Neutrophil (primary cell): ENCODE measurements around the gene SMIM10L1.

Experiments used
- H3K27ac ChIP-seq: fragments of 200-600 bp; sonication (generic); 2 replicates; pipeline ENCODE4 v1.5.1; 2016; ENCODE audit warnings: mild to moderate bottlenecking, moderate library complexity
- H3K27me3 ChIP-seq: fragments of 200-600 bp; sonication (generic); 2 replicates; pipeline ENCODE4 v1.6.0; 2016; ENCODE audit warnings: mild to moderate bottlenecking
- H3K36me3 ChIP-seq: fragments of 200-600 bp; sonication (generic); 2 replicates; pipeline ENCODE4 v1.5.1; 2017
- H3K4me1 ChIP-seq, 2 experiments: fragments of 200-600 bp in 1 of 2; sonication (generic) in 1 of 2; 1 replicate in 1 of 2; 2 replicates in 1 of 2; pipeline versions ENCODE4 v1.5.1 to v1.6.1; 2013 to 2016; ENCODE audit warnings: low read depth in 1 of 2, low read length in 1 of 2, mild to moderate bottlenecking in 1 of 2, moderate library complexity in 1 of 2; ENCODE audit not compliant: control insufficient read depth in 1 of 2, insufficient read depth in 1 of 2
- H3K4me3 ChIP-seq, 2 experiments: fragments of 200-600 bp in 1 of 2; sonication (generic) in 1 of 2; 1 replicate in 1 of 2; 2 replicates in 1 of 2; pipeline ENCODE4 v1.5.1; 2013 to 2016; ENCODE audit warnings: low read depth in 1 of 2, low read length in 1 of 2, mild to moderate bottlenecking in 1 of 2, moderate library complexity in 1 of 2
- H3K9me3 ChIP-seq: fragments of 200-600 bp; sonication (generic); 2 replicates; pipeline ENCODE4 v1.5.1; 2016
- TF ChIP-seq, protein P1 (sequence below): fragments of 200-600 bp; sonication (generic); IDR thresholded peaks from 2 replicates; pipeline ENCODE4 v1.5.1; 2016; ENCODE audit warnings: antibody characterized with exemption

The SMIM10L1 gene

DNA sequence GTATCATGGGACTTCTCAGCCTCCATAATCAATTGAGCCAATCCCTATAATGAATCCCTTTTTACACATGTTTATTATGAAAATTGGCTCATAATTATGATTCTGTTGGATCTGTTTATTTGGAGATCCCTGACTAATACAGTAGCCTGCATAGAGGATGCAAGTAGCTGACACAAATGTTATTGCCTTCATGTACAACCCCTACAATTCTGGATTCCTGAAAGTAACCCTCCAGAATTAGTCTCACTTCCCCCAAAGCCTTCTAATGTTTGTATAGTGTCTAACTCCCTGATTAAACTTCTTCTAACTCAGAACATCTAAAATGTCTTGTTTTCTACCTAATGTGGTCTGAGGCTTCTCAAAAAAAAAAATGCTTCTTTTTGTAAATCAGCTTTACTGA, 6.6 kb upstream of the SMIM10L1 start:
- no peak overlapping the region for H3K27ac ChIP-seq
- no peaks in the 10 kb centered on the region for H3K27me3 ChIP-seq
- H3K4me1 ChIP-seq, result no peaks in the 10 kb centered on the region
- no peak overlapping the region for H3K4me3 ChIP-seq
- TF ChIP-seq, protein P1, sequence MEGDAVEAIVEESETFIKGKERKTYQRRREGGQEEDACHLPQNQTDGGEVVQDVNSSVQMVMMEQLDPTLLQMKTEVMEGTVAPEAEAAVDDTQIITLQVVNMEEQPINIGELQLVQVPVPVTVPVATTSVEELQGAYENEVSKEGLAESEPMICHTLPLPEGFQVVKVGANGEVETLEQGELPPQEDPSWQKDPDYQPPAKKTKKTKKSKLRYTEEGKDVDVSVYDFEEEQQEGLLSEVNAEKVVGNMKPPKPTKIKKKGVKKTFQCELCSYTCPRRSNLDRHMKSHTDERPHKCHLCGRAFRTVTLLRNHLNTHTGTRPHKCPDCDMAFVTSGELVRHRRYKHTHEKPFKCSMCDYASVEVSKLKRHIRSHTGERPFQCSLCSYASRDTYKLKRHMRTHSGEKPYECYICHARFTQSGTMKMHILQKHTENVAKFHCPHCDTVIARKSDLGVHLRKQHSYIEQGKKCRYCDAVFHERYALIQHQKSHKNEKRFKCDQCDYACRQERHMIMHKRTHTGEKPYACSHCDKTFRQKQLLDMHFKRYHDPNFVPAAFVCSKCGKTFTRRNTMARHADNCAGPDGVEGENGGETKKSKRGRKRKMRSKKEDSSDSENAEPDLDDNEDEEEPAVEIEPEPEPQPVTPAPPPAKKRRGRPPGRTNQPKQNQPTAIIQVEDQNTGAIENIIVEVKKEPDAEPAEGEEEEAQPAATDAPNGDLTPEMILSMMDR, result no peak
- H3K36me3 ChIP-seq, result peaks cover 6% of the 10 kb centered on the region
- no peaks in the 10 kb centered on the region for H3K9me3 ChIP-seq

DNA sequence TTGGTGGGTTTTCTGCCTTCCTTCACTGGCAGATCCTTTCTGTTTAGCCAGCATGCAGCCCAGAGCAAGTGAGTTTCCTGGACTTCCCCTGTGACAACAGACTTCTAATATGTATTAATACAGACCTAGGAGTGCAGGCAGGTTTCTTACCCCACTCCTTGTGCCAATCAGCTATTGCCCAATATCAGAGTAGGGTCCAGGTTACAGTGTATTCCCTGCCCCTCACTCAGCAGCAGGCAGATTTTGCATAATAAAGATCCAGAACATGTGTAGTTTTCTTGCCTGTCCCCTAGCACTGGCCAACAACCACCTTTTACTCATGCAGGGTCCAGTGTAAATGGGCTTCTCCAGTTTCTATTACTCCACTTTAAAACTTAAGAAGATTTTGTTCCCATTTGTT, 4.7 kb upstream of the SMIM10L1 start:
- no peak overlapping the region for H3K27ac ChIP-seq
- H3K36me3 ChIP-seq, result no peaks in the 10 kb centered on the region
- no peaks in the 10 kb centered on the region for H3K27me3 ChIP-seq
- H3K4me1 ChIP-seq, result no peaks in the 10 kb centered on the region
- no peaks in the 10 kb centered on the region for H3K9me3 ChIP-seq
- TF ChIP-seq, protein P1, result no peak
- no peak overlapping the region for H3K4me3 ChIP-seq

DNA sequence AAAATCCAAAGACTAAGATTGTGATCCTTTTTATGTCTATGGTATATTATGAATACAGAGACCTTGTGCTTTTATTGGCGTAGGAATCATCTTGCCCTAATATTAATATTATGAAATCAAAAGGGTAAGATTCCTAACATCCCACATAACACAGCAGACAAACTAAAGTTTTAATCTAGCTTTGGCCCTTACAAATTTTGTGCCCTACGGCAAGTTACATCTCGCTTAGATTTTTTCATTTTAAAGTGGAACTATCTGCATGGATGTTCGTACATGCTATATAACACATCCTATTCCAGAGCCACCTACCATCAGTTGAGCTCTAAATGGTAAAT, 217 bp upstream of the SMIM10L1 start:
- TF ChIP-seq, protein P1, result no peak
- peaks cover 6 to 8% of the 10 kb centered on the region in 2 experiments for H3K4me1 ChIP-seq

DNA sequence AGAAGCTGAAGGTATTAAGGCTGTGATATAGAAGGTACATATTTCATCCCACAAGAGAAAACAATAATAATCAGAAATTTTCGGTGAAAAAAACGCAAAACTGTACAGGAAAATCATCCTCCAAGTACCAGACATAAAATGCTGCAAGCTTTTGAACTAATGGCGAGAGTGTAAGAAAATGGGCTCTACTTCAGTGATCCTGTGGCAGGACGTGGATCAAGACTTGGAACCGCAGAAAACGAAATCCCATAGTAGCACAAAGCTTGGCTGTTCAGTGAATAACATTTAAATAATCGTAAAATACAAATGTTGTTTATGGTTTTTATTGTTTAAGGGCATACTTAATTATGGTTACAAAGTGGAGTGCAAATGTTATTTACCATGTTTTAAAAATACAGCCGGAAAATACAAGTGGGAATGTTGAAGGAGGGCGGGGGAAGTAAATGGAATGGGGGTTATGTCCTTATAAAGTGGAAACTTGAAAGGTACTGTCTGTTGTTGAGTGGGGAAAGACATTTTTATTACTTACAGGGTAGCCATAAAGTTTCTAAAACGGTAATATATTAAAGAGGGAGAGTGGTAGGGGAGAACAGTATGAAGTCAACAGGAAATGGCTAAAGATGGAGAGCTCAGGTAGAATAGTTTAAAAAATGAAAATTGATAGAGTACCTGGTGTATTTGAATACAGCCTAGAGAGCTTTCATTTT, 1.1 kb downstream of the SMIM10L1 start:
- no peaks in the 10 kb centered on the region for H3K27me3 ChIP-seq
- no peaks in the 10 kb centered on the region for H3K36me3 ChIP-seq
- H3K9me3 ChIP-seq, result no peaks in the 10 kb centered on the region
- H3K4me3 ChIP-seq, result peak overlapping the region; percentile 68 to 79
- TF ChIP-seq, protein P1, result no peak
- peak overlapping the region; percentile 88 for H3K27ac ChIP-seq
- H3K4me1 ChIP-seq, result peaks cover 6 to 8% of the 10 kb centered on the region in 2 experiments

More for the DNA sequence above, 217 bp upstream of the SMIM10L1 start:
- H3K4me3 ChIP-seq, result peak overlapping the region; percentile 68 to 79
- peak overlapping the region; percentile 88 for H3K27ac ChIP-seq
- no peaks in the 10 kb centered on the region for H3K9me3 ChIP-seq
- H3K36me3 ChIP-seq, result no peaks in the 10 kb centered on the region
- H3K27me3 ChIP-seq, result no peaks in the 10 kb centered on the region

DNA sequence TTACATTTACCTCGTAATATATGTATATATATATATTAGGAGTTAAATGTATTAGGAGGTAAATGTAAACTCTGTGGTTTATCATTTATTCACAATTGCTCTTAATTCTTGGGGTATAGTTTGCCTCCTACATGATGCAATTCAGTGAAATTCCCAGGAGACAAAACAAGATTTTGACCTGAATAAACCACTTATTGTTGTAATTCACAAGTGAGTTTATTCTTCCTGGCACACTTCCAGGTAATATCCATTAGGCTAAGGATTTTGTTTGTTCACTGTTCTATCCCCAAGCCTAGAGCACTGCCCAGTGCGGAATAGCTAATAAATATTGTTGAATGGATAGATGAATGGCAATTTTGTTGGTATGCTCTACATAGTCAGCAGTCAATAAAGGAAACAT, 3.0 kb downstream of the SMIM10L1 start:
- H3K9me3 ChIP-seq, result no peaks in the 10 kb centered on the region
- peaks cover 6 to 8% of the 10 kb centered on the region in 2 experiments for H3K4me1 ChIP-seq
- H3K27me3 ChIP-seq, result no peaks in the 10 kb centered on the region
- no peak overlapping the region for H3K4me3 ChIP-seq
- no peaks in the 10 kb centered on the region for H3K36me3 ChIP-seq
- TF ChIP-seq, protein P1, result no peak
- H3K27ac ChIP-seq, result no peak overlapping the region
